ENCODE results near the gene APLN. TPM values are rescaled to one million over a fixed set of nuclear protein-coding genes. Genes with fewer than 3 reads are reported as not detected.

The APLN gene
- total RNA-seq, 1 donor from 2014 or later: under 0.01 TPM

DNA sequence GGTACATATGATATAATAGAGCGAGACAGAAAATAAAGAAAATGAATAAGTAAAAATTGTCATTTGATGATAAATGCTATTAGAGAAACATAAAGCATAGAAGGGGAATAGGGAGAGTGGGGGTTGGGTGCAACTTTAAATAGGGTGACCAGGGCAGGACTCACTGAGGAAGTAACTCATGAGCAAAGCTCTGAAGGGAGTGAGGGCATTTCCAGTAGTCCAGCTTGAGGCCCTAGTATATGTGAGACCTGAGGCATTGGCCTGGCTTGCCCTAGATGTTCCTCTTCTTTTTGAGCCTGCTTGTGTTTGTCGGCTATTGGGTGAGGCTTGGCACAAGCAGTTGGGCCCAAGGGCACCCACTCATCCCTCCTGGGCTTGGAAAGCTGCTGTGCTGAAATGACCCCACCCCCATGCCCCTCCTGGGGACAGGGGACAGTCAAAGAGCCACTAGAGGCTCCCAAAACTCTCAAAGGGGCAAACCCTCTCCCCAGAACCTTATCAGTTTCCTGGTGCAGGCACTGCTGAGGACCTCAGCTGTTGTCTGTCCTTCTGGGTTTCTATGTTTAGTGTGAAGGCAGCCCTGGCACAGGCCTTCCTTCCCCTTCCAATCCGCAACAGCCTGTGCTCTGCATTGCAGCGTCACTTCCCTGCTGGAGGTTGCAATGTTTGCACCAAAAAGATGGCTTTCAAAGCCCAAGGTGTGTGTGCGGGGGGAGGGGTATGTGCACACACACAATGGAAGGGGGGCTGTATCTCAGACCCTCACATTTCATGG lies 40.1 kb downstream of the APLN start:
- Histone ChIP-seq H3K4me3 (ENCODE audit: low read depth, low read length) (no peak overlapping the region), H3K36me3 (ENCODE audit: control insufficient read depth, insufficient read depth, low read length) (no peaks in the 10 kb centered on the region), H3K27me3 (ENCODE audit: control insufficient read depth, insufficient read depth, low read length) (no peaks in the 10 kb centered on the region)
- DNase-seq (ENCODE audit: low read depth) (no peak), FAIRE-seq (no peak)
- TF ChIP-seq, protein P1, sequence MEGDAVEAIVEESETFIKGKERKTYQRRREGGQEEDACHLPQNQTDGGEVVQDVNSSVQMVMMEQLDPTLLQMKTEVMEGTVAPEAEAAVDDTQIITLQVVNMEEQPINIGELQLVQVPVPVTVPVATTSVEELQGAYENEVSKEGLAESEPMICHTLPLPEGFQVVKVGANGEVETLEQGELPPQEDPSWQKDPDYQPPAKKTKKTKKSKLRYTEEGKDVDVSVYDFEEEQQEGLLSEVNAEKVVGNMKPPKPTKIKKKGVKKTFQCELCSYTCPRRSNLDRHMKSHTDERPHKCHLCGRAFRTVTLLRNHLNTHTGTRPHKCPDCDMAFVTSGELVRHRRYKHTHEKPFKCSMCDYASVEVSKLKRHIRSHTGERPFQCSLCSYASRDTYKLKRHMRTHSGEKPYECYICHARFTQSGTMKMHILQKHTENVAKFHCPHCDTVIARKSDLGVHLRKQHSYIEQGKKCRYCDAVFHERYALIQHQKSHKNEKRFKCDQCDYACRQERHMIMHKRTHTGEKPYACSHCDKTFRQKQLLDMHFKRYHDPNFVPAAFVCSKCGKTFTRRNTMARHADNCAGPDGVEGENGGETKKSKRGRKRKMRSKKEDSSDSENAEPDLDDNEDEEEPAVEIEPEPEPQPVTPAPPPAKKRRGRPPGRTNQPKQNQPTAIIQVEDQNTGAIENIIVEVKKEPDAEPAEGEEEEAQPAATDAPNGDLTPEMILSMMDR (IDR thresholded peaks at IDR 0.05; ENCODE audit: insufficient read depth, low read length, severe bottlenecking): no peak

DNA sequence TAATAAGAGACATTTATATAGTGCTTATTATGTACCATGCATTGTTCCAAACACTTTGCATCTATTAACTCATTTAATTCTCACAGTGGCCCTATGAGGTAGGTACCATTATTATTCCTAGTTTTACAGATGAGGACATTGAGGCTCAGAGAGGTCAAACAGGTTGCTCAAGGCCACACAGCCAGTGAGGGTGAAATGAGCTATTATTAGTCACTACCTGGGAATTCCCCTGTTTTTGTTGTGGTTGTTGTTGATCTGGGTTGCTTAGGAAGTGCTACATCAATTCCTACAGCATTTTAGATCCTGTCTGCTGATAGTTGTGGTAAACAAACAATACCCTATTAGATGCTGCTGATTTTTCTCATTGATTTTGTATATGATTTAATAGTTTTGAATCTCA lies 41.2 kb downstream of the APLN start:
- Histone ChIP-seq H3K36me3 (ENCODE audit: control insufficient read depth, insufficient read depth, low read length) (no peaks in the 10 kb centered on the region), H3K4me3 (ENCODE audit: low read depth, low read length) (no peak overlapping the region), H3K27me3 (ENCODE audit: control insufficient read depth, insufficient read depth, low read length) (no peaks in the 10 kb centered on the region)
- DNase-seq (ENCODE audit: low read depth) (peak; percentile 42), FAIRE-seq (no peak)
- TF ChIP-seq, protein P1 (IDR thresholded peaks at IDR 0.05; ENCODE audit: insufficient read depth, low read length, severe bottlenecking): no peak

- FAIRE-seq (no peak), DNase-seq (ENCODE audit: low read depth) (no peak)
- TF ChIP-seq, protein P1 (IDR thresholded peaks at IDR 0.05; ENCODE audit: insufficient read depth, low read length, severe bottlenecking): no peak
- Histone ChIP-seq H3K4me3 (ENCODE audit: low read depth, low read length) (no peak overlapping the region), H3K36me3 (ENCODE audit: control insufficient read depth, insufficient read depth, low read length) (no peaks in the 10 kb centered on the region), H3K27me3 (ENCODE audit: control insufficient read depth, insufficient read depth, low read length) (no peaks in the 10 kb centered on the region)
These were observed 42.4 kb downstream of the APLN start for GRCh38 chrX:129612396-129612795.

DNA sequence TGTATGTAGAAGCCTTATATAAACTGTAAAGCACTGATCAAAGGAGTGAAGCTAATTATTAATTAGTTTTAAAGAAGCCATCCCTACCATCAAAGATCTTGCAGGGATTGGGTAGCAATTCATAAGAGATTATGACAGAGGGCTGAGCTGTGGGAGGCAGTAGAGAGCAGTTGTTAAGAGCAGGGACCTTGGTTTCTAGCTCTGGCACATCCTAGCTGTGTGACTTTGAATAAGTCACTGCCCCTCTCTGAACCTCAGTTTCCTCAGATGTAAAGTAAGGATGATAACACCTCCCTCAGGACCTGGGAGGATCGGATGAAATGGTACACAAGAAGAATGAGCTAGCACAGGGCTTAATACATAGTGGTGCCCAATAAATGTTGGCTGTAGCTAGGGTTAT lies 45.4 kb downstream of the APLN start:
- Histone ChIP-seq H3K36me3 (ENCODE audit: control insufficient read depth, insufficient read depth, low read length) (no peaks in the 10 kb centered on the region), H3K4me3 (ENCODE audit: low read depth, low read length) (no peak overlapping the region), H3K27me3 (ENCODE audit: control insufficient read depth, insufficient read depth, low read length) (no peaks in the 10 kb centered on the region)
- TF ChIP-seq, protein P1 (IDR thresholded peaks at IDR 0.05; ENCODE audit: insufficient read depth, low read length, severe bottlenecking): peak; percentile 3
- no peak for DNase-seq (ENCODE audit: low read depth)
- FAIRE-seq: no peak

DNA sequence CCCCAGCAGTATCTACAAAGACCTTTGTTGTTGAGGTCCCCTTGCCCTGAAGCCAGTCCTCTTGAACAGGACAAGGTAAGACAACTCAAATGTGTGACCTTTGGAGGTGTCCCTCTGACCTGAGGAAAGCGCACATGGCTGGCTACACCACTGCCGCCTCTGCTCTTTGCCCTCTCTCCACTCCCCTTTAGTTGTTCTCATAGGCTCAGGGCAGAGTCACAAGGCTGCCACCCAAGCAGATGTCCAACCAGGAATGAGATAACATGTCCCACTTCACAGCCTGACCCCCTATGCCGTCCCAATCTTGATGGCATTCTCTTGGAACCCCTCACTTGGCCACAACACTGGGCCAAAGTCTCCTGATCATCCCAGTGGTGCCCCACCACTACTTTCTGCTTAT lies 46.3 kb downstream of the APLN start:
- no peak overlapping the region for H3K4me3 ChIP-seq (ENCODE audit: low read depth, low read length)
- TF ChIP-seq, protein P1 (IDR thresholded peaks at IDR 0.05; ENCODE audit: insufficient read depth, low read length, severe bottlenecking): no peak
- H3K36me3 ChIP-seq (ENCODE audit: control insufficient read depth, insufficient read depth, low read length): no peaks in the 10 kb centered on the region
- H3K27me3 ChIP-seq (ENCODE audit: control insufficient read depth, insufficient read depth, low read length): no peaks in the 10 kb centered on the region
- FAIRE-seq (no peak), DNase-seq (ENCODE audit: low read depth) (no peak)

GRCh38 chrX:129606918-129607317 lies 47.8 kb downstream of the APLN start:
- Histone ChIP-seq H3K4me3 (ENCODE audit: low read depth, low read length) (no peak overlapping the region), H3K36me3 (ENCODE audit: control insufficient read depth, insufficient read depth, low read length) (no peaks in the 10 kb centered on the region), H3K27me3 (ENCODE audit: control insufficient read depth, insufficient read depth, low read length) (no peaks in the 10 kb centered on the region)
- peak; percentile 32 for DNase-seq (ENCODE audit: low read depth)
- TF ChIP-seq, protein P1 (IDR thresholded peaks at IDR 0.05; ENCODE audit: insufficient read depth, low read length, severe bottlenecking): peak; percentile 63
- no peak for FAIRE-seq

Measured in bronchial epithelial cell (primary cell).